ENCODE data around the gene SPATS2L.

DNA sequence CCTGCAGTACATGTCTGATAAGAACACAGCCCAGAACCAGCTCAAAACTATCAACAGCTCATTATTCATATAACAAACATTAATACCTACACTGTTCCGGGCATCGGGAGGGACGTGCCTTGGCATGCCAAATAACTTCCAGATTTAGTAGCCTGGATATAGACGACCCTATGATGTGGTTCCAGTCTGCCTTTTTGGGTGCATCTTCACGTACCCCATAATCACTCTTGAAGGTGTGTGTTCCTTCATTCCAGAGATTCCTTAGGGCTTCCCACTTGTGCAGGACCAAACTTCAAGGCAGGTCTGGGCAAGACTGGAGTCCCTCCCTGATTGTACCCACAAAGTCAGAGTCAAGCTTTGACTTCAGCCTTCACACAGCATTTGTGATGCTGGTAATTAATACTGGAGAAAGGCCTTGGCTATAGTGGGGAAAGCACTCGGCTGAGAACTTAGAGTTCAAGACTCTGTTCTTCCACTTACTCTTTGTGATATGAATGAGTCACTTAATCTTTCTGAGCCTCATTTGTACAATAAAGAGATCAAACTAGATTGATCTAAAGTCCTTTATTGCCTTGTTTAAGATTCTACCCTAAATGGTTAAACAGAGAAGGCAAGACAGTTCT, 27.7 kb upstream of the SPATS2L start:
- TF ChIP-seq, protein P1, sequence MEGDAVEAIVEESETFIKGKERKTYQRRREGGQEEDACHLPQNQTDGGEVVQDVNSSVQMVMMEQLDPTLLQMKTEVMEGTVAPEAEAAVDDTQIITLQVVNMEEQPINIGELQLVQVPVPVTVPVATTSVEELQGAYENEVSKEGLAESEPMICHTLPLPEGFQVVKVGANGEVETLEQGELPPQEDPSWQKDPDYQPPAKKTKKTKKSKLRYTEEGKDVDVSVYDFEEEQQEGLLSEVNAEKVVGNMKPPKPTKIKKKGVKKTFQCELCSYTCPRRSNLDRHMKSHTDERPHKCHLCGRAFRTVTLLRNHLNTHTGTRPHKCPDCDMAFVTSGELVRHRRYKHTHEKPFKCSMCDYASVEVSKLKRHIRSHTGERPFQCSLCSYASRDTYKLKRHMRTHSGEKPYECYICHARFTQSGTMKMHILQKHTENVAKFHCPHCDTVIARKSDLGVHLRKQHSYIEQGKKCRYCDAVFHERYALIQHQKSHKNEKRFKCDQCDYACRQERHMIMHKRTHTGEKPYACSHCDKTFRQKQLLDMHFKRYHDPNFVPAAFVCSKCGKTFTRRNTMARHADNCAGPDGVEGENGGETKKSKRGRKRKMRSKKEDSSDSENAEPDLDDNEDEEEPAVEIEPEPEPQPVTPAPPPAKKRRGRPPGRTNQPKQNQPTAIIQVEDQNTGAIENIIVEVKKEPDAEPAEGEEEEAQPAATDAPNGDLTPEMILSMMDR (IDR thresholded peaks at IDR 0.05) = no peak
- no peak for TF ChIP-seq POLR2A (IDR thresholded peaks at IDR 0.05)
